ENCODE measurements around the gene RDX. TPM values are rescaled to one million over a fixed set of nuclear protein-coding genes. Genes with fewer than 3 reads are reported as not detected.

The RDX gene
- polyA plus RNA-seq, 1 experiment = 23.4 TPM

GRCh38 chr11:110337570-110338193, 41.3 kb upstream of the RDX start:
- POLR2A ChIA-PET = no interaction called here
- Histone ChIP-seq H3K27me3 (ENCODE audit: control insufficient read depth, insufficient read depth, low read length) (no peaks in the 10 kb centered on the region), H3K4me3 (ENCODE audit: low read depth, low read length) (no peak overlapping the region), H3K36me3 (ENCODE audit: control insufficient read depth, insufficient read depth, low read length) (no peaks in the 10 kb centered on the region)
- TF ChIP-seq CTCF (IDR thresholded peaks at IDR 0.05; ENCODE audit: insufficient read depth, low read depth, low read length) = no peak
- CTCF ChIA-PET = no interaction called here
- no peak for DNase-seq (ENCODE audit: low read depth)

DNA sequence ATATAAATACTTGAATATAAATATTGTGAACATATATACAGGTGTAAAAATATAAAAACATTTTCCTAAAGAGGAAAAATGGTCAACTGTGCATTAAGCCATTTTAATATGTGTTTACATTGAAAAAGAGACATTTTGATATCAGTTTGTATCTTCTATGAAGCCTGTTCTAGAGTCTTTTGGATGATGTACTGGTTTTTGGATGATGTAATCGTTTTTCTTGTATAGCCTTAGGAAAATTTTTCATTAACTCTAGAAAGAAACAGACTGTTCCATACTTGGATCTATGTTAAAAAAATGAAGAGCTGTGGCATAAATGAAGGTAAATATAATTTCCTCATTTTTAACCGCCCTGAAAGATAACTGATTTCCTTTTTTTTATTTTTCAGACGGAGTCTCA, 39.6 kb upstream of the RDX start:
- Histone ChIP-seq H3K36me3 (ENCODE audit: control insufficient read depth, insufficient read depth, low read length) (no peaks in the 10 kb centered on the region), H3K27me3 (ENCODE audit: control insufficient read depth, insufficient read depth, low read length) (no peaks in the 10 kb centered on the region), H3K4me3 (ENCODE audit: low read depth, low read length) (no peak overlapping the region)
- TF ChIP-seq CTCF (IDR thresholded peaks at IDR 0.05; ENCODE audit: insufficient read depth, low read depth, low read length) = no peak
- no peak for DNase-seq (ENCODE audit: low read depth)
- ChIA-PET CTCF (no interaction called here), POLR2A (interaction anchor here (0.6 kb wide), 1 partner anchor 25 kb away, joined by 4 read pairs; no protein-coding TSS in a partner anchor)

DNA sequence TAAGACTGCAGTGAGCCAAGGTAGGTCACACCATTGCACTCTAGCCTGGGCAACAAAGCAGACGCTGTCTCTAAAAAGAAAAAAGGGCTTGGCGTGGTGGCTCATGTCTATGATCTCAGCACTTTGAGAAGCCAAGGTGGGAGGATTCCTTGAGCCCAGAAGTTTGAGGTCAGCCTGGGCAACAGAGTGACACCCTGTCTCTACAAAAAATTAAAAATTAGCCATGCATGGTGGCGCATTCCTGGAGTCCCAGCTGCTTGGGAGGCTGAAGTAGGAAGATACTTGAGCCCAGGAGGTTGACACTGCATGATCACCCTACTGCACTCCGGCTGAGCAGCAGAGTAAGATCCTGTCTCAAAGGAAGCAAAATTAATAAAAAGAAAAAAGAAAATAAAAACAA, 38.9 kb upstream of the RDX start:
- ChIA-PET POLR2A (no interaction called here), CTCF (no interaction called here)
- H3K36me3 ChIP-seq (ENCODE audit: control insufficient read depth, insufficient read depth, low read length) = no peaks in the 10 kb centered on the region
- DNase-seq (ENCODE audit: low read depth) = no peak
- TF ChIP-seq CTCF (IDR thresholded peaks at IDR 0.05; ENCODE audit: insufficient read depth, low read depth, low read length) = no peak
- peaks cover 1% of the 10 kb centered on the region; the same call in 1 of the 2 replicates for H3K27me3 ChIP-seq (ENCODE audit: control insufficient read depth, insufficient read depth, low read length)
- H3K4me3 ChIP-seq (ENCODE audit: low read depth, low read length) = no peak overlapping the region

DNA sequence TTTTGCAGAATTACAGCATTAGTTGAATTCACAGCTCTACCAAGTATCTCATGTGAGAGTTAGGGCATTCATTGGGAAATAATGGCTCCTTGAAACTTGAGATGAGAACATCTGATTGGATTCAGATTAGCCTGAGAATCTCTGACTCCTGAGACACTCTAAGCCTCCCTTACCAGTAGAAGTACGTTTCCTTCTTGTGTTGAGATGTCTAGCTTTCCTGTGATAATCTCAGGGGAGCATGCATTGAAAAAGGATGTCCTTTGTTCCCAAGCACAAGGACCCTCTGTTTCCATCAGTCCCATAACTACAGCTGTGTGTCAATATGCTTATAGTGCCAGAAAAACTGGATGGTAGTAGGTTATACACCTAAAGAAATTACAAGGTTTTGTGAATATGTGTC, 35.2 kb upstream of the RDX start:
- ChIA-PET CTCF (no interaction called here), POLR2A (interaction anchor here (0.7 kb wide), 1 partner anchor 104 kb away, joined by 3 read pairs; no protein-coding TSS in a partner anchor)
- Histone ChIP-seq H3K4me3 (ENCODE audit: low read depth, low read length) (no peak overlapping the region), H3K27me3 (ENCODE audit: control insufficient read depth, insufficient read depth, low read length) (peaks cover 1% of the 10 kb centered on the region; the same call in 1 of the 2 replicates), H3K36me3 (ENCODE audit: control insufficient read depth, insufficient read depth, low read length) (no peaks in the 10 kb centered on the region)
- no peak for TF ChIP-seq CTCF (IDR thresholded peaks at IDR 0.05; ENCODE audit: insufficient read depth, low read depth, low read length)
- no peak for DNase-seq (ENCODE audit: low read depth)

DNA sequence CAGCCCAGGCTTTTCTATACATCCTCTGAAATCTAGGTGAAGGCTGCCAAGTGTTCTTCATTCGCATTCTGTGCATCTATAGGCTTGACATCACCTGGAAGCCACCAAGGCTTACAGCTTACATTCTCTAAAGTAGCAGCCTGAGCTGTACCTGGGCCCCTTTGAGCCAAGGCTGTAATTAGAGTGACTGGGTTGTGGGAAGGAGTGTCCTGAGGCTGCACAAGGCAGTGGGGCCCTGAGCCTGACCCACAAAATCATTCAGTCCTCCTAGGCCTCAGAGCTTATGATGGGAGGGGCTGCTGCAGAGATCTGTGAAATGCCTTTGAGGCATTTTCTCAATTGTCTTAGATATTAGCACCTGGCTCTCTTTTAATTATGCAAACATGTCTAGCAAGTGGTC, 33.0 kb upstream of the RDX start:
- POLR2A ChIA-PET = no interaction called here

More for the DNA sequence above, 33.0 kb upstream of the RDX start:
- Histone ChIP-seq H3K36me3 (ENCODE audit: control insufficient read depth, insufficient read depth, low read length) (no peaks in the 10 kb centered on the region), H3K27me3 (ENCODE audit: control insufficient read depth, insufficient read depth, low read length) (peaks cover 1% of the 10 kb centered on the region; the same call in 1 of the 2 replicates), H3K4me3 (ENCODE audit: low read depth, low read length) (no peak overlapping the region)
- no peak for TF ChIP-seq CTCF (IDR thresholded peaks at IDR 0.05; ENCODE audit: insufficient read depth, low read depth, low read length)
- CTCF ChIA-PET = interaction anchor here (1.1 kb wide), 1 partner anchor 37 kb away, joined by 3 read pairs; no protein-coding TSS in a partner anchor
- DNase-seq (ENCODE audit: low read depth) = no peak
